ENCODE data around the gene PLET1. TPM values are rescaled to one million over a fixed set of nuclear protein-coding genes. Genes with fewer than 3 reads are reported as not detected.

Gene PLET1
- total RNA-seq, 1 donor from 2014 or later = not detected

GRCh38 chr11:112280268-112281126 is 19.8 kb upstream of the PLET1 start:
- peak; percentile 85 for ATAC-seq

GRCh38 chr11:112279901-112280267 is 19.2 kb upstream of the PLET1 start:
- peak; percentile 68 for ATAC-seq

- no peak for ATAC-seq
These were observed 18.1 kb upstream of the PLET1 start for GRCh38 chr11:112278803-112279202.

- ATAC-seq = no peak
These were observed 17.3 kb upstream of the PLET1 start for GRCh38 chr11:112277941-112278340.

- no peak for ATAC-seq
These were observed 16.4 kb upstream of the PLET1 start for GRCh38 chr11:112277029-112277428.

- no peak for ATAC-seq
These were observed 13.5 kb upstream of the PLET1 start for GRCh38 chr11:112274007-112274783.

GRCh38 chr11:112273066-112273465 is 12.4 kb upstream of the PLET1 start:
- no peak for ATAC-seq

GRCh38 chr11:112271242-112271641 is 10.6 kb upstream of the PLET1 start:
- no peak for ATAC-seq

- ATAC-seq = no peak
These were observed 10.0 kb upstream of the PLET1 start for GRCh38 chr11:112270551-112271180.

- no peak for ATAC-seq
These were observed 8.5 kb upstream of the PLET1 start for GRCh38 chr11:112269139-112269538.

GRCh38 chr11:112268406-112268805 is 7.7 kb upstream of the PLET1 start:
- ATAC-seq = no peak

GRCh38 chr11:112267188-112267591 is 6.5 kb upstream of the PLET1 start:
- ATAC-seq = no peak

- ATAC-seq = no peak
These were observed 5.7 kb upstream of the PLET1 start for GRCh38 chr11:112266410-112266778.

GRCh38 chr11:112265659-112266409 is 5.2 kb upstream of the PLET1 start:
- no peak for ATAC-seq

GRCh38 chr11:112255067-112255720 is 5.5 kb downstream of the PLET1 start:
- ATAC-seq = no peak

GRCh38 chr11:112253605-112254242 is 6.9 kb downstream of the PLET1 start:
- ATAC-seq = no peak

- ATAC-seq = no peak
These were observed 10.6 kb downstream of the PLET1 start for GRCh38 chr11:112249871-112250610.

GRCh38 chr11:112248201-112248600 is 12.5 kb downstream of the PLET1 start:
- no peak for ATAC-seq

GRCh38 chr11:112247201-112247600 is 13.5 kb downstream of the PLET1 start:
- no peak for ATAC-seq

- ATAC-seq = no peak
These were observed 19.2 kb downstream of the PLET1 start for GRCh38 chr11:112241486-112241885.

- ATAC-seq = no peak
These were observed 22.6 kb downstream of the PLET1 start for GRCh38 chr11:112238041-112238440.
